T-helper 1 cell (primary cell): ENCODE data around the gene POR.
A peak's percentile ranks its signal among the peaks of the same experiment; 100 is the strongest.
"Not testable (repeated sequence)": the region's sequence is repeated elsewhere in the genome, so short reads cannot be mapped to it uniquely, and the experiment has no call there.

Experiments
- DNase-seq, 5 donors: peaks; one replicate each; pipeline ENCODE4 v3.0.0-alpha.2; 2012 to 2020

POR gene

DNA sequence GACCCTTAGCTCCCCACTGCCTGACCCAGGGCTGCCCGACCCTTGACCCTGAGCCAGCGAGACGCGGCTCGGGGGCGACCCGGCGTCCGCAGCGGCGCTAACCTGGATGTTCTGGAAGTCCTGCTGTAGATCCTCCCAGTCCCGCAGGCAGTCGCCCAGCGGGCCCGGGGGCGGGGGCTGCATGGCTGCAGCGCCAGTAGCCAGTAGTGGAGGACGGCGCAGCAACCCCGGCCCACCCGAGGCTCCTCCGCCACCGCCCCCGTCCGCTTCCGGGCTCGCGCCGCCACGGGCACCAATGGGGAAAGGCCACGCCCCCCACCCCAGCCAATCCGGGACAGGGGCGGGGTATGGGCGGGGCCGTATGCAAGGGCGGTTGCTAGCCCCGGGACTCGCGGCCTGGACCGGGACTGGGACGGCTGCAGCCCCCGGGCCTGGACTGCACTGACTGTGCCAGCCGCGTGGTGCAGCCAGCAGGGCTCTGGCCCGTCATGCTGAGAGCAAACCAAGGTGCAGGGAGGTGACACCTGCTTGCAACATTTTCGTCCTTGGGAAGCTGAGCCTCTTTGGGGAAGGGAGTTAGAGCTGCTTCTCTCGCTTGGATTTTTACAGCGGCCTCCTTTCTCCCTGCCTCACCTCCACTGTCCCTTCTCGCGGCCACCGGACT, 79.6 kb downstream of the POR start, which contains the start of gene TMEM120A:
TSS of gene TMEM120A (minus strand) at position 208 of the 664 bp plus-strand sequence. CDS start at position 183, 25 bp downstream.
- peak; percentile 91 to 95 (median 92) for DNase-seq

GRCh38 chr7:75995052-75995471, 80.1 kb downstream of the POR start:
- DNase-seq = no peak

- DNase-seq = no peak
Measured at GRCh38 chr7:75995996-75996395, 81.0 kb downstream of the POR start.

DNA sequence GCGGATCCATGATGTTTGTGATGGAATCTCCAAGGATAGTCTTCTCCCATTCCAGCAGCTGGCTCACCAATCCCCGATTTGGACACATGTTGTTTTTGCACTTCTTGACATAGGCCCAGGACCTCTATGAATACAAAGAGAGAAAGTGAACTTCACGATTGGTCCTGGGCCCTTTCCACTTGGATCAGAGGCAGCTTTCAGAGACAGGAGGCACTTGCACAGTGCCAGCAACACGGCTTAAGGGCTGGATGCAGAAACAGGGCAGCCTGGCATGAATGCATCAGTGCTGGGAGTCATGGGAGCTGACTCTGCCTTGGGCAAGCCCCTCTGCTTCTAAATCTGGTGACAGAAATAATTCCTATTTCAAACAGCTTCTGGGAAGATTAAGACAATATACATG, 81.5 kb downstream of the POR start:
- no peak for DNase-seq

DNA sequence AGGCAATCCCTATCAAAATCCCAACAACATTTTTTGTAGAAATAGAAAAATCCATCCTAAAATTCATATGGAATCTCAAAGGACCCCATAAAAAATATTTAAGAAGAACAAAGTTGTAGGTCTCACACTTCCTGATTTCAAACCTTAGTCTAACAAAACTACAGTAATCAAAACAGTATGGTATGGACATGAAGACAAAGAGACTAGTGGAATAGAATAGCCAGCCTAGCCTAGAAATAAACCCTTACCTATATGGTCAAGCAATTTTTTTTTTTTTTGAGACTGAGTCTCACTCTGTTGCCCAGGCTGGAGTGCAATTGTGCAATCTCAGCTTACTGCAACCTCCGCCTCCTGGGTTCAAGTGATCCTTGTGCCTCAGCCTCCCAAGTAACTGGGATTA, 83.1 kb downstream of the POR start:
- no peak for DNase-seq

- DNase-seq = no peak
Measured at GRCh38 chr7:76000566-76000965, 85.6 kb downstream of the POR start.

- DNase-seq = no peak
Measured at GRCh38 chr7:76002139-76002538, 87.2 kb downstream of the POR start.

DNA sequence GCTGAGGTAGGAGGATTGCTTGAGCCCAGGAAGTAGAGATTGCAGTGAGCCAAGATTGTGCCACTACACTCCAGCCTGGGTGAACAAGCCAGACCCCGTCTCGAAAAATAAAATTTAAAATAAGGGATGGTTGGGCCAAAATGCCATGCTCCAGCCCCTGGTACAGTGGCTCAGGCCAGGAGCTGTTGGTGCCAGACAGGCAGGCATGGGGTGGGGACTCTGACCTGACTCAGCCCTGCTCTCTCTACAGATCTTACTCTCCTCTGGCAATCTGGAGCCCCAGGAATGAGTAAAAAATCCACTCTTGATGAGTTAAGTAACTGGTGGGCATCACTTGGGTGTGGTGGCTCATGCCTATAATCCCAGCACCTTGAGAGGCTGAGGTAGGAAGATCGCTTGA, 87.9 kb downstream of the POR start:
- no peak for DNase-seq

- DNase-seq = no peak
Measured at GRCh38 chr7:76003351-76003750, 88.4 kb downstream of the POR start.

GRCh38 chr7:76005004-76005403, 90.0 kb downstream of the POR start:
- DNase-seq = not testable (repeated sequence)

DNA sequence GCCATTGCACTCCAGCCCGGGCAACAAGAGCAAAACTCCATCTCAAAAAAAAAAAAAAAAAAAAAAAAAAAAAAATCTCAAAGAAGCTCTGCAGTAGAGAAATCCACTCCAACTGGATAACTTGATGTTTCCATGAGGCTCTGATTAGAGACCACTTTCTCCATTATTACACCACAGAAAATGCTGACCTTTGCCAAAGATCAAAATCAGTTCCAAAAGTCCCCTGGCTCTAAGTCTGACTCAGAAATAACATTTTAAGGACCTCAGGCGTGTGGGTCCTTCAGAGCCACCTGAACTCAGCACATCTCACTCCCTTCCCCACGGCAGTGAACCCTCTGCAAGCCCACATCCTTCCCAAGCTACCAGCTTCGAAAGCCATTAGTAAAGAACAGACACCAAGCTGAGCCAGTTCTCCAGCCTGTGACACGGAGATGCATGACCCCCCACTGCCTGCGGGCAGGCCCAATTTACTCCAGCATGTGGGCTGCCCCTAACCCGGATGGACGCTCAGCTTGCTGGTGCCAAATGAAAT, 93.3 kb downstream of the POR start:
- DNase-seq = peak in 1 of 5 donors; percentile 36

- DNase-seq = no peak
Measured at GRCh38 chr7:76009672-76010600, 95.0 kb downstream of the POR start.

- DNase-seq = no peak
Measured at GRCh38 chr7:76011442-76011861, 96.5 kb downstream of the POR start.

DNA sequence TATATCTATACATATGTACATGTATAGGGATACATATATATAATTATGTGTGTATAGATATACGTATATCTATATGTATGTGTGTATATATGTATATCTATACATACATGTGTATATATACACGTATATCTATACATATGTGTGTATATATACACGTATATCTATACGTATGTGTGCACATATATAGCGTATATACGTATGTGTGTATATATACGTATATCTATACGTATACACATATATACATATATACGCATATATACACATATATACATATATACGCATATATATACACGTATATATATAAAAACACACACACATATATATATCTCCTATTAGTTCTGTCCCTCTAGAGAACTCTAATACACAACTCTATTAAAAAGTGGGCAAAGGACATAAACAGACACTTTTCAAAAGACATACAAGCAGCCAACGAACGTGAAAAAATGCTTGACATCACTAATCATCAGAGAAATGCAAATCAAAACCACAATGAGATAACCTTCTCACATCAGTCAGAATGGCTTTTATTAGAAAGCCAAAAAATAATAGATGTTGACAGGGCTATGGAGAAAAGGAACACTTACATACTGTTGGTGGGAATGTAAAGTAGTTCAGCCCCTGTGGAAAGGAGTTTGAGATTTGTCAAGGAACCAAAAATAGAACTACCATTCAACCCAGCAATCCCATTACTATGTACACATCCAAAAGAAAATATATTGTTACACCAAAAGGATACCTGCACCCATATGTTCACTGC, 101.4 kb downstream of the POR start:
- DNase-seq = no peak

GRCh38 chr7:76018520-76018919, 103.6 kb downstream of the POR start:
- not testable (repeated sequence) for DNase-seq

DNA sequence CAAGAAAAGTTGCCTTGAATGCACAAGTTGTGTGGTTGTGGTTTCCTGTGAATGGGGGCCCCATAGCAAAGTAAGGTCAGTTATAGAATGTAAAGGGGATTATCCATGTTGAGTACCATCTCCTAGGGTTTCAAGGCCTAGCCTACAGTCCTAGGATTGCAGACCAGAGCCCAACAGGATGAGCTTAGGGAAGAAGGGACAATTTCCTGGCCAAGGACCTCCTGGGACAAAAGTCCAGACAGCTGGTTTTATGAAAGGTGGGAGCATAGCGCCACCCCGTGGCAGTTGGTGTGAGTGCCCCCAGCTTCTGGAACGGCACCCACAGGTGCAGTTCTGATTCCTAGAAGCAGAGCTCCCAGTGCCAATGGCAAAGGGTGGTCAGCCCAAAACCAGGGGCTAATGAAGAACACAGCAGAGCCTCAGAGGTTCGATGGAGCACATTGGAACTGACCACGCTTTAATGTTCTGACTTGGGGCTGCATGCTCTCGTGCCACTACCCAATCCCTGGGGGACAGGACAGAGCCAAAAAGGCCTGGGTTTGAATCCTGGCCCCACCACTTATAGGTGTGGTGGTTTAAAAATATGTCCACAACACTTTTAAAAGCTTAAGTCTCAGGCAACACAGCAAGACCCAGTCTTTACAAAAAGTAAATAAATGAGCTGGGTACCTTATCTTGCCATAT, 105.2 kb downstream of the POR start:
- DNase-seq = peak; percentile 33 to 68 (median 54)

DNA sequence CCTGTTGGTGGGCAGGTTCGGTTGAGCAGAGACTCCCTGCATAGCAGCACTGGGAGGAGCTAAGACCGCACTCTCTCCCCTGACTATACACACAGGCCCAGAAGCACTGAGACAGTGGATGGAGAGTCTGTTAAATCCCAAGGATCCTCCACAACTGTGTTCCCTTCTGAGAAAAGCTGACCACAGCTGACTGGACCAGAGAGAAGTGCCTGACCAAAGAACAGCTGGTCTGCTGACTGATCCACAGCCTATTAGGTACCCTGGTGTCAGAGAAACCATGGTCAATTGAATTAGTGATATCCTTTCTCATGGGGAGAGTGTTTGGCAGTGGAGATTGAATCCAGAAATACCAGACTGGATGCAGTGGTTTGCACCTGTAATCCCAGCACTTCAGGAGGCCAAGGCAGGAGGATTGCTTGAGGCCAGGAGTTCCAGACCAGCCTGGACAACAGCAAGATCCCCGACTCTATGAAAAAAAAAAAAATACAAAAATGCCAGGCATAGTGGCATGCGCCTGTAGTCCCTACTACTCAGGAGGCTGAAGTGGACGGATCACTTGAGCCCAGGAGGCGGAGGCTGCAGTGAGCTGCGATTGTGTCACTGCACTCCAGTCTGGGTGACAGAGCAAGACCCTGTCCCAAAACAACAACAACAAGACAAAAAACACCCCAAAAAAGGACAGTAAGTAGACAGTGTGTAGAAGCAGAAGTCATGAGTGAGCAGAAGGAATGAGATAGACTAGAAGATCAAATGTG, 107.2 kb downstream of the POR start:
- no peak for DNase-seq

GRCh38 chr7:76023002-76023401, 108.0 kb downstream of the POR start:
- DNase-seq = no peak

DNA sequence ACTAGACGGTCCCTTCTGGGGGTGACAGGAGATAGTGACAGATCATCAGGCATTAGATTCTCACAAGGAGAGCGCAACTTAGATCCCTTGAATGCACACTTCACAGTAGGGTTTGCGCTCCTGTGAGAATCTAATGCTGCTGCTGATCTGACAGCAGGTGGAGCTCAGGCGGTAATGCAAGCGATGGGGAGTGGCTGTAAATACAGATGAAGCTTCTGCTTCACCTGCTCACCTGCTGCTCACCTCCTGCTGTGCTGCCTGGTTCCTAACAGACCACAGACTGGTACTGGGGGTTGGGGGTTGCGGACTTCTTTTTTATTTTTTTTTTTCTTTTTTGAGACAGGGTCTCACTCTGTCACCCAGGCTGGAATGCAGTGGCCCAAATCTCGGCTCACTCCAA, 114.7 kb downstream of the POR start:
- DNase-seq = not testable (repeated sequence)

- DNase-seq = no peak
Measured at GRCh38 chr7:76031964-76032363, 117.0 kb downstream of the POR start.
